WTC11 (cell line): Measurements from ENCODE around the gene PAF1.

Experiments used
- ATF3 ChIP-seq: sonication (generic); formaldehyde crosslinking; conservative IDR thresholded peaks from 2 replicates; pipeline ENCODE4 v1.8.1; 2022; ENCODE audit warnings: mild to moderate bottlenecking, missing genetic modification reagents
- CTCF ChIP-seq: fragments of 200-600 bp; IDR thresholded peaks from 2 replicates; pipeline ENCODE4 v1.8.0; 2022; ENCODE audit warnings: antibody characterized with exemption
- E2F1 ChIP-seq: sonication (generic); formaldehyde crosslinking; IDR thresholded peaks from 2 replicates; pipeline ENCODE4 v1.8.0; 2022; ENCODE audit warnings: mild to moderate bottlenecking, missing genetic modification reagents
- ETV6 ChIP-seq: sonication (generic); formaldehyde crosslinking; IDR thresholded peaks from 2 replicates; pipeline ENCODE4 v1.8.1; 2022; ENCODE audit warnings: mild to moderate bottlenecking, missing genetic modification reagents
- GRHL2 ChIP-seq: fragments of 250-450 bp; sonication (Bioruptor Pico); IDR thresholded peaks from 2 replicates; pipeline ENCODE4 v1.8.0; 2022; ENCODE audit warnings: mild to moderate bottlenecking, moderate library complexity; ENCODE audit not compliant: insufficient replicate concordance, severe bottlenecking
- PREB ChIP-seq: sonication (generic); formaldehyde crosslinking; IDR thresholded peaks from 2 replicates; pipeline ENCODE4 v1.8.1; 2022; ENCODE audit warnings: mild to moderate bottlenecking, missing genetic modification reagents, moderate library complexity, borderline replicate concordance
- RELA ChIP-seq: sonication (generic); formaldehyde crosslinking; IDR thresholded peaks from 2 replicates; pipeline ENCODE4 v1.8.1; 2022; ENCODE audit warnings: missing genetic modification reagents, mild to moderate bottlenecking, borderline replicate concordance
- SMAD4 ChIP-seq: sonication (generic); formaldehyde crosslinking; IDR thresholded peaks from 2 replicates; pipeline ENCODE4 v1.8.0; 2022; ENCODE audit warnings: mild to moderate bottlenecking, missing genetic modification reagents
- ZBTB21 ChIP-seq: sonication (generic); formaldehyde crosslinking; IDR thresholded peaks from 2 replicates; pipeline ENCODE4 v1.8.1; 2023; ENCODE audit warnings: mild to moderate bottlenecking, missing genetic modification reagents, borderline replicate concordance
- ZBTB43 ChIP-seq: sonication (generic); formaldehyde crosslinking; IDR thresholded peaks from 2 replicates; pipeline ENCODE4 v1.8.1; 2023; ENCODE audit warnings: mild to moderate bottlenecking, missing genetic modification reagents
- TF ChIP-seq, protein P1 (sequence below): sonication (generic); formaldehyde crosslinking; IDR thresholded peaks from 2 replicates; pipeline ENCODE4 v1.8.0; 2022; ENCODE audit warnings: mild to moderate bottlenecking, missing genetic modification reagents
- TF ChIP-seq, protein P2 (sequence below): sonication (generic); formaldehyde crosslinking; IDR thresholded peaks from 2 replicates; pipeline ENCODE4 v1.8.1; 2022; ENCODE audit warnings: low read depth, mild to moderate bottlenecking, moderate library complexity, missing genetic modification reagents, borderline replicate concordance

DNA sequence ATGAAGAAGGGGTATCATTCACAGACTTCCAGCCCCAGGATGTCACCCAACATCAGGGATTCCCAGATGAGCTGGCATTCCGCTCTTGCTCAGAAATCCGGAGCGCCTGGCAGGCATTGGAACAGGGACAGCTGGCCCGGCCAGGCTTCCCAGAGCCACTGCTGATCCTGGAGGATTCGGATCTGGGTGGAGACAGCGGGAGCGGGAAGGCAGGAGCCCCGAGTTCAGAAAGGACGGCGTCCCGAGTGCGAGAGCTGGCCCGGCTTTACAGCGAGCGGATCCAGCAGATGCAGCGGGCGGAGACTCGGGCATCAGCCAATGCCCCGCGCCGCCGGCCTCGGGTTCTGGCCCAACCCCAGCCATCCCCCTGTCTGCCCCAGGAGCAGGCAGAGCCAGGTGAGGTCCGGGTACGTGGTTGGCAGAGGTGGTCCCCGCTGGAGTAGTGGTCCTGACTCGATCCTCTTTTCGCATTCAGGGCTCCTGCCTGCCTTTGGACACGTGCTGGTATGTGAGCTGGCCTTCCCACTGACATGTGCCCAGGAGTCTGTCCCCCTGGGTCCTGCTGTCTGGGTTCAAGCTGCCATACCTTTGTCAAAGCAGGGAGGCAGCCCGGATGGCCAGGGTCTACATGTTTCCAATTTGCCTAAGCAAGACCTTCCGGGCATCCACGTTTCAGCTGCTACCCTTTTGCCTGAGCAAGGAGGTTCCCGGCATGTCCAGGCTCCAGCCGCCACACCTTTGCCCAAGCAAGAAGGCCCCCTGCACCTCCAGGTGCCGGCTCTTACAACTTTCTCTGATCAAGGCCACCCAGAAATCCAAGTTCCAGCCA is 32.6 kb upstream of the PAF1 start:
- TF ChIP-seq PREB (no peak), ZBTB43 (no peak), CTCF (no peak), ATF3 (CRISPR knock-in tag) (no peak), GRHL2 (CRISPR knock-in tag) (no peak), E2F1 (CRISPR knock-in tag) (no peak), ZBTB21 (CRISPR knock-in tag) (no peak), RELA (no peak), SMAD4 (CRISPR knock-in tag) (no peak), ETV6 (CRISPR knock-in tag) (no peak)
- TF ChIP-seq, protein P1, sequence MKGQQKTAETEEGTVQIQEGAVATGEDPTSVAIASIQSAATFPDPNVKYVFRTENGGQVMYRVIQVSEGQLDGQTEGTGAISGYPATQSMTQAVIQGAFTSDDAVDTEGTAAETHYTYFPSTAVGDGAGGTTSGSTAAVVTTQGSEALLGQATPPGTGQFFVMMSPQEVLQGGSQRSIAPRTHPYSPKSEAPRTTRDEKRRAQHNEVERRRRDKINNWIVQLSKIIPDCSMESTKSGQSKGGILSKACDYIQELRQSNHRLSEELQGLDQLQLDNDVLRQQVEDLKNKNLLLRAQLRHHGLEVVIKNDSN (CRISPR knock-in tag) = no peak
- TF ChIP-seq, protein P2, sequence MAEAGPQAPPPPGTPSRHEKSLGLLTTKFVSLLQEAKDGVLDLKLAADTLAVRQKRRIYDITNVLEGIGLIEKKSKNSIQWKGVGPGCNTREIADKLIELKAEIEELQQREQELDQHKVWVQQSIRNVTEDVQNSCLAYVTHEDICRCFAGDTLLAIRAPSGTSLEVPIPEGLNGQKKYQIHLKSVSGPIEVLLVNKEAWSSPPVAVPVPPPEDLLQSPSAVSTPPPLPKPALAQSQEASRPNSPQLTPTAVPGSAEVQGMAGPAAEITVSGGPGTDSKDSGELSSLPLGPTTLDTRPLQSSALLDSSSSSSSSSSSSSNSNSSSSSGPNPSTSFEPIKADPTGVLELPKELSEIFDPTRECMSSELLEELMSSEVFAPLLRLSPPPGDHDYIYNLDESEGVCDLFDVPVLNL (CRISPR knock-in tag) = no peak
